Left colon (tissue), 2 donors: ENCODE data around the gene CTF1. TPM values are rescaled to one million over a fixed set of nuclear protein-coding genes. Genes with fewer than 3 reads are reported as not detected.
"Not testable (repeated sequence)": the region's sequence is repeated elsewhere in the genome, so short reads cannot be mapped to it uniquely, and the experiment has no call there.

ENCODE experiments used
- ATAC-seq: fragments of 200-7000 bp; cut with Tn5 transposase; one replicate; pipeline ENCODE4 v1.9.1; 2020; ENCODE audit warnings: mild to moderate bottlenecking, moderate library complexity
- DNase-seq, 2 donors: peaks; one replicate each; pipeline ENCODE4 v3.0.0-alpha.2; 2020
- intact Hi-C, 2 donors: fragments of 100-400 bp; cut with DNase I in 1 of 2; cut with micrococcal nuclease in 1 of 2; formaldehyde crosslinking; loops; one replicate each; pipeline versions ENCODE4 v1.11.2 to v1.14.0; 2022; cut with DNase I, micrococcal nuclease
- total RNA-seq, 2 donors: library from RNA; stranded (reverse); fragmentation: NEBNext Ultra II Directional; extraction: Animal tissue kit (Norgen Biotek cat#: 25700); gene quantifications; one replicate each; pipeline ENCODE4 v1.2.1, GENCODE V29; 2021
- donor health status: DM: no; HTN: no; CAD: no.
- donor health status: DM: yes; HTN: yes; CAD: no.

CTF1 gene
- total RNA-seq, 2 donors from 2014 or later, result 0.24 to 1.7 TPM

DNA sequence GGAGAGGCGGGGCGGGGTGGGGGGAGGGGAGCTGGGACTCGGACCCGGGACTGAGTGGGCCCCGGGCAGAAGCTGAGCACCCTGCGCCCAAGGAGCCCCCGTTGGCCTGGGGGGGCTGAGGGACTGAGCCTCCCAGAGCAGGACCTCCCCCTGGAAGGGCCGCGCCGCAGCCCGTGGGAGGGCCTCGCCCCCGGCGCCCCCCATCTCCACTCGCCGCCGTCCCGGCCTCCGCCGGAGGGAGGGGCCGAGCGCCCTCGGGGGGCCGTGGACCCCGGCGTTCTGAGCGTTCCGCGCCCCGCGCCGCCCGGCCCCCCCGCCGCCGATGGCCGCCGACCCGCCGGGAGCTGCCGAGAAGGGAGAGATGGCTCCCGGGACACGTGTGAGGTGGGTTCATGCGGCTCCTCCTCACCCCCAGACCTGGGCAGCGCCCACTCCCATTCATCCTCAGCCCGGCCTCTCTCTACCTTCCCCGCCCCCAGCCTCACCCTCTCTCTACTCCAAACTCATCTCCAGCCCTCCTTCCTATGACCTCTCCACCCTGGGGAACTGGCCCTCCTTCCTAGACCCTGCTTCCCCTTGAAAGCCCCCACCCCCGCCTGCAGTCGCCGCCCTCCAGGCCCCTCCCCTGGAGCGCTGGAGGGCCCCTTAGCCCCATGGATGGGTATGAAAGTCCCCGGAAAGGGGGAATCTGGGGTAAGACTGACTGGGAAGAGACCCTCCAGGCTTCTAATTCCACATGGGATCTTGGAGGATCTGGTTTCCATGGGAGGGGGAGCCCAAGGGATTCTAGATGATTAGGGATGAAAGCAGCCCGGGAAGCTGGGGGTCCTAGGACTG lies 27.9 kb downstream of the CTF1 start:
- ATAC-seq (no peak), DNase-seq (peak in 1 of 2 donors; percentile 48)
- intact Hi-C loops, result loop anchor here in 1 of 2 donors (5.0 kb wide), 1 partner anchor 82 kb away; no protein-coding TSS in a partner anchor

DNA sequence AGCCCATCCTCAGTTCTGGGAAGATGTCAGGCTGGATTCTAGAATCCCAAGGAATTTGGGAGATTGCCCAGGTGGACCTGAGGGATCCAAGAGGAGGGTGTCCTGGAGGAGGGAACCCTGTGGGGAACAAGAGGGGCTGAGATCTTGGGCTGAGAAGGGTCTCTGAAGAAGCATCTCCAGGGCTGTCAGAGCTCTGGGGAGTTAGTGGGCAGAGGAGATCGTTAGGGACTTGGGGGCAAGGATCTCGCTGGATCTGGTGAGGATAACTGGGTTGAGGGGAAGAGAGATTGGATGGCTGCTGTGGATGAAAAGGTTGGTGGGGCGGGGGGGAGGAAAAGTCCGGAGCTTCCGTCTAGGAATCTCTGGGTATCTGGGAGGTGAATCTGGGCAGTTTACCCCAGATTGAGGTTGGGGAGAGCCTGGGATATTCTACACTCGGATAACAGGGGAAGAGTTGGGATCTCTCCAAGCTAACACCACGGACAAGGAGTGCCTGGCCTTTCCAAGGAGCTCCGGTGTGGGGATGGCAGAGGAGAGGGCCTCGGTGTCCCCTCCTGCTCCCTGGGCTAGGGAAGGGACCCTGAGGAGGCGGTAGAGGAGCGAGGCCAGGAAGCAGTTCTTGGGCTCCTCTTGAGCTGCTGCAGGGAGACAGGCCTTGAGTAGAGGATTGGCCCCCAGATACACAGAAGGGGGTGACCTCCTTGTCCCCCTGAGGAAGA lies 28.7 kb downstream of the CTF1 start:
- ATAC-seq, result no peak
- no peak for DNase-seq
- intact Hi-C loops, result loop anchor here in 1 of 2 donors (5.0 kb wide), 1 partner anchor 83 kb away; no protein-coding TSS in a partner anchor

DNA sequence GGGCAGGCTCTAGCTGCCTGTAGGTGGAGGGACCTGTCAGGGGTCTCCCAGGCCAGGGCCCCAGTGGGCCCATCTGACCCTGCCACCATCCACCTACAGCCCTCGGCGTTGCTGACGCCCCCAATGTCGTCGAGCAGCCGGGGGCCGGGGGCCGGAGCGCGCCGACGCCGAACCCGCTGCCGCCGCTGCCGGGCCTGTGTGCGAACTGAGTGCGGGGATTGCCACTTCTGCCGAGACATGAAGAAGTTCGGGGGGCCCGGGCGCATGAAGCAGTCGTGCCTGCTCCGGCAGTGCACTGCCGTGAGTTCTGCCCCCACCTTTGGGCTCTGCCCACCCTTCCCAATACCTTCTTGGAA lies 29.2 kb downstream of the CTF1 start:
- ATAC-seq (no peak), DNase-seq (no peak)
- intact Hi-C loops, result no loop called here

DNA sequence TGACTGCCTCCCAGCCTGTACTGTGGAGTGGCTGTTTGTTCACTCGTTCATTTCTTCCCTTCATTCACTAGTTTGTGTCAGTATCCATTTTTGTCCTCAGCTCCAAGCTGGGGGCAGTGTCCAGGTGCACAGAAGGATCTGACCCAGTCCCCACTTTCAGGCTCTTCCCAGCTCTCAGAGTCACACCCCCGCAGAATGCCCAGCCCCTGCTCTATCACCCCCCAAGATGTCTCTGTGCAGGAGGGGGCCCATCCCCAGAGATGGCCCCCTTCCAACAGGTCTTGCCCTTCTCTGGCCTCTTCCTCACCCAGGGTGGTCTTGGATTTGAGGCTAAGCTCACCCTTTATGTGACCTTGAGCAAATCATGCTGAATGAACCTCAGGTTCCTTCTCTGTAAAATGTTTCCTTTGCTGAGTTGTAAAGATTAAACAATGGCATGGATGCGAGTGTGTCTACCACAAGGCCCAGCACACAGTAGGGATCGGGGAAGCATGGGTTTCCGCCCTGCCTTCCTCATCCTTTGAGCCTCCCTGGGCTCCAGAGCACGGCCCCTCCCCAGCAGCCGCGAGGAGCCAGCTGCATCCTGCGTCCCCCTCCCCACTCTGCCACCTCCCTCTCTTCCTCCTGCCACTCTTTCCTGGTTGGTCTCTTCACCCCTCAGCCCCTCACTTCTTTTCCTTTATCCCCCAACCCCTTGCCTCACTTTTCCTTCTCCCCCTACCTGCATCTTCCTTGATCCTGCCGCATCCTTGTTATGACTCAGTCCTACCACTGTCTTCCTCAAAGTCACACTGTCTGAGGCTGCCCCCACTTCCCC lies 29.8 kb downstream of the CTF1 start:
- no peak for DNase-seq
- ATAC-seq, result no peak
- intact Hi-C loops, result no loop called here

DNA sequence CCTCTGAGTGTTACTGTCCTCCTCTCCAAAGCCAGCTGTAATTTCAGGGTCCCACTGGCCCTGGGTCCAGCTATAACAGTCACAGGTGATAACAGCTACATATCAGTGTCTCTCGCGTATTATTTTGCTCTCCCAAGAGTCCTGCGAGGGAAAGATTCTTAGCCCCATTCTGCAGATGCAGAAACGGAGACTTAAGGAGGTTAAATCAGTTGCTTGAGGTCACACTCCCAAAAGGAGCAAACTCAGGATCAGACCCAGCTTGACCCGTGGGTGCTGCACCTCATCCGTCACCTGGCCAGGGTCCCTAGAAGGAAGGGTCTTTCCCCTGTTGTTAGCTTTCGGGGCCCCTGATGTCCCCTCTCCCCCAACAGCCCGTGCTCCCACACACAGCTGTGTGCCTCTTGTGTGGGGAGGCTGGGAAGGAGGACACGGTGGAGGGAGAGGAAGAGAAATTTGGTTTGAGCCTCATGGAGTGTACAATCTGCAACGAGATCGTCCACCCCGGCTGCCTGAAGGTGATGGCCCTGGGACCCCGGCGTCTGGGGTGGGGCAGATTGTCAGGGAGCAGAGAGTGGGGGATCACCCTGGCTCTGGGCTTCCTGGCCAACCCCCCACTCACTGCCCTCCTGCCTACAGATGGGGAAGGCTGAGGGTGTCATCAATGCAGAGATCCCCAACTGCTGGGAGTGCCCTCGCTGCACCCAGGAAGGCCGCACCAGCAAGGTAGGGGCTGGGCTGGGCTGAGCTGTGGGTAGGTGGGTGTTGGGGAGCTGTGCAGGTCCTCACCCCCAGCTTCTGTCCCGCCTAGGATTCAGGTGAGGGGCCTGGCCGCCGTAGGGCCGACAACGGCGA lies 30.7 kb downstream of the CTF1 start:
- no peak for DNase-seq

DNA sequence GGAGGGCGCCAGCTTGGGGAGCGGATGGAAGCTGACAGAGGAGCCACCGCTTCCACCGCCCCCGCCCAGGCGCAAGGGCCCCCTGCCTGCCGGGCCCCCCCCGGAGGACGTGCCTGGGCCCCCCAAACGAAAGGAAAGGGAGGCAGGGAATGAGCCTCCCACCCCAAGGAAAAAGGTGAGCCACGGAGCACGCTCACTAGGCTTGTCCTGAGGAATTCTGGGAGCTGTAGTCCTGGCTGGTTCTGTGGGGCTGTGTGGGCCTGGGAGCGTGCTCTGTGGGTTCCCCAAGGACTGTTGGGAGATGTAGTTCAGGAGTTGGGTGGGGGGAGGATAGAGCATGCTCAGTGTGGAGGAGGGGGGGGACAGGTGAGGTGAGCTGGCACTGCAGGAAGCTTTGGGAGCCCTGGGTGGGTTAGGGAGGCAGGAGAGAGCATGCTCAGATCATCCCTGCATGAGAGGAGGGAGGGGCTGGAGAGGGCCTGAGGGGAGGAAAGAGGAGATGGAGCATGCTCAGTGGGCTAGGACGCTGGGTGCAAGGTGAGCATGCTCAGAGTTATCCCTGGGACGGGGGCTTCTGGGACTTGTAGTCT lies 31.5 kb downstream of the CTF1 start:
- ATAC-seq (no peak), DNase-seq (peak in 1 of 2 donors; percentile 47)
- intact Hi-C loops, result no loop called here

More for the DNA sequence above, 30.7 kb downstream of the CTF1 start:
- ATAC-seq, result no peak
- intact Hi-C loops, result no loop called here

DNA sequence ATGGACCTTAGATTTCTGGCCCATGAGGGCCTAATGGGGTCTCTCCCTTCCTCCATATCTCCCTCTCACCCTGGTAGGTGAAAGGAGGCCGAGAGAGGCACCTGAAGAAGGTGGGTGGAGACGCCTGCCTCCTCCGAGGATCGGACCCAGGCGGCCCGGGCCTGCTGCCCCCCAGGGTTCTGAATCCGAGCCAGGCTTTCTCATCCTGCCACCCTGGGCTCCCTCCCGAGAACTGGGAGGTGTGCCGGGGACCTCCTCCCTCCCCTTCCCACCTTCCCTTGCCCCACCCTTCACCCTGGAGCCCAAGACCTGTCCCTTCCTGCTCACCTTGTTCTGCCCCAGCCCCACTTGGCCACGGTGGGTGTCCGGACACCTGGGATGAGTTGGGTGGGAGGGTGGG lies 32.0 kb downstream of the CTF1 start:
- ATAC-seq, result no peak
- intact Hi-C loops, result no loop called here
- DNase-seq, result no peak

DNA sequence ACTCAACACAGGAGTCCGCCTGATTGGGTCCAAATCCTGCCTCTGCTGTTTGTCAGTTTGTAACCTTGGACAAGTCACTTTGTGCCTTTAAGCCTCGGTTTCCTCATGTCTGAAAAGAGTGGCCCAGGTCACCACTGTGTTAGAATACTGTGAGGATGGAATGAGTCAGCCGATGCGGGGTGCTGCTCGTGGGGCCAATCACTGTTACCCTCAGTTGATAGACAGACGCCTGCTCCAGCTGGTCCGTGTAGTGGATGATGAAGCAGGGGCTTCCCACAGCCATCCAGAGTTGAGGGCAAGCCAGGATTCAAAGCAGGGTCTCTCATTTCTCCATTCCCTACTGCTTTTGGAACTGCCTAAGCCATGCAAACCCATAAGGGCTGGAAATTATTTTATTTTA lies 32.8 kb downstream of the CTF1 start:
- intact Hi-C loops, result no loop called here
- ATAC-seq, result no peak
- DNase-seq, result no peak

DNA sequence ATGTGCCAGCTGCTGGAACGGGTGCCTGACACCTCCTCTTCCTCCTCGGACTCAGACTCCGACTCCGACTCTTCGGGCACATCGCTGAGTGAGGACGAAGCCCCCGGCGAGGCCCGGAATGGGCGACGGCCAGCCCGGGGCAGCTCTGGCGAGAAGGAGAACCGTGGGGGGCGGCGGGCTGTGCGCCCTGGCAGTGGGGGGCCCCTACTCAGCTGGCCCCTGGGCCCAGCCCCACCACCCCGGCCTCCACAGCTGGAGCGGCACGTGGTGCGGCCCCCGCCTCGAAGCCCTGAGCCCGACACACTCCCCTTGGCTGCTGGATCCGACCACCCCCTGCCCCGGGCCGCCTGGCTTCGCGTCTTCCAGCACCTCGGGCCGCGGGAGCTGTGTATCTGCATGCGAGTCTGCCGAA lies 33.8 kb downstream of the CTF1 start:
- intact Hi-C loops, result no loop called here
- DNase-seq, result no peak
- ATAC-seq, result no peak

DNA sequence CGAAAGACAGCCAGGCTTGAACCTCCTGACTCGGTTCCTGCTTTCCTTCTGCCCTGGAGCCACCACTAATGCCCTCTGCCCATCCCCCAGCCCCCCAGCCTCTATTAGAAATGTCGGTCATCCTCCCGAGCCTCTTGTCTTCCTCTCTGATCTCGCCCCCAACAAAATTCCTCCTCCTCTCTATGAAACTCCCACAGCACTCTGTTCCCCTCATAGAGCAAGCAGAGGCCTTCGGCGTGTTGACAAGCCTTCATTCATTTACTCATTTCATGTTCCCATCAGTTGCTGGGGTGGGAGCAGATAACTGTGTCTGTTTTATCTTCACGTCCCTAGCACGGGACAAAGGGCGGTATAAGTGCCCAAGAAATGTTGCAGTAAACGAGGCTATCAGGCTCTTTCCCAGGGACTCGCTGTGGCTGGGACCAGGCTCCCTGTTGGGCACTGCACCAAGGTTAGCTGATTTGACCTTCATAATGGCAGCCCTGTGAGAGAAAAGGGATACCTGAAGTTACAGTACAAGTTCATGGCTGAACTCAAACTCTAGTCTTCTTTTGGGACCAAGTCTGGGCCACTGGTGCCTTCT lies 34.7 kb downstream of the CTF1 start:
- DNase-seq (no peak), ATAC-seq (no peak)
- intact Hi-C loops, result no loop called here

DNA sequence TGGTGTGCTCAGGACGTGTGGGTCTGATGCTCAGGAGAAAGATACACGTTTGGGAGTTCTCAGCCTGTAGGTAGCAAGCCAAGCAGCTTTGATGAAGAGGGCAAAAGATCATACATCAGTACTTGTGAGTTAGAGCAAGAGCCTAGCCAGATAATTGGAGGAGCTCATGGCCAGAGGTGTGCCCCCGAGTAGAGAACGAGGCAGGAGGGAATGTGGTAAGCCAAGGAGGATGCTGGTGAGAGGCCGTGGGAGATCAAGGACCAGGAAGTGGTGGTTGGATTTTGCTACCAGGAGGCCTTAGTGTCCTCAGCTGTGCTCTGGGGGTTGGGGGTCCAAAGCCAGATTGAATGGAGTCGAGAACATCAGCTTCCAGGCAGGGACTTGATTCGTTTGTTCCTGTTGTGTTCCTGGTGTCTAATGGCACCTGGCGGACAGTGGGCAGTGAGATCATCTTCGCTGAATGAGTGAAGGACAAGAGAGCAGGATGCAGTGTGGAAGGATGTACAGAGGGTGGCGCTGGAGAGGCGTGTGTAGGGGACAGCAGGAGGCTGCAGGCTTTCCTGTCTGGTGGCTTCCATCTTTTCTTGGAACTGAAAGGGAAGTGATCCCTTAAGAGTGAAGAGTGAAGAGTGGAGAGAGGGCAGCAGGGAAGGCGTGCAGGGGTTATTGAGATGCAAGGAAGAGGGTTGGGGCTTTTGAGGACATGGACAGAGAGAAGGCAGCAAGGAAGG lies 38.6 kb downstream of the CTF1 start:
- intact Hi-C loops, result no loop called here
- DNase-seq, result no peak
- ATAC-seq, result peak; percentile 62

DNA sequence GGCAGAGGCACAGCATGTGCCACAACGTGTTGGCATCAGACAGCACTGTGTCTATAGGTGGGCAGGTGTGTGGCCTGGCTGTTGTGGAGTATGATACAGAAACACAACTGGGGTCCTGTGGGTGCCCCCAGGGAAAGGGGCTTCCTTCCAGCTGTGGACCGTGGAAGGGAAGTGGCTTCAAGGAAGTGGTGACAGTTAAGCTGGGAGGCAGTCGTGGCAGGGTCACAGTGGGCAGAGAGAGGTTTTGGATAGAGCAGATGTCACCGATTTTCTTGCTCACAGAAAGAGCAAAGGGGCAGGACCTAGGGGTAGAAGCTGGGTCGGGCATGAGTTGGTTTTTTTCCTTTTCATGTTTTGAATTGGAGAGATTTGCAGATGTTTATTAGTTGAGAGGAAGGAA lies 41.3 kb downstream of the CTF1 start:
- DNase-seq (no peak), ATAC-seq (no peak)
- intact Hi-C loops, result no loop called here

DNA sequence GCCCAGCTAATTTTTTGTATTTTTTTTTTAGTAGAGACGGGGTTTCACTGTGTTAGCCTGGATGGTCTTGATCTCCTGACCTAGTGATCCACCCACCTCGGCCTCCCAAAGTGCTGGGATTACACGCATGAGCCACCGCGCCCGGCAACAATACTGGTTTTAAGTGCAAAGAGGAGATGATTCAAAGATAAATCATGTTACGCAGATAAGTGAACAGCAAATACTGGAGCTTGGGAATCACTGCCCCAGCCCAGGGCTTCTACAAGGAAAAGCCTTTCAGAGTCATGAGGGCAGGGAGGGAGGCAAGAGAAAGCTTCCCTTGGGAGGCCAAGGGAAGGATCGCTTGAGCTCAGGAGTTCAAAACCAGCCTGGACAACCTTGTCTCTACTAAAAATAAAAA lies 43.2 kb downstream of the CTF1 start:
- DNase-seq, ATAC-seq, intact Hi-C loops: not testable (repeated sequence)

DNA sequence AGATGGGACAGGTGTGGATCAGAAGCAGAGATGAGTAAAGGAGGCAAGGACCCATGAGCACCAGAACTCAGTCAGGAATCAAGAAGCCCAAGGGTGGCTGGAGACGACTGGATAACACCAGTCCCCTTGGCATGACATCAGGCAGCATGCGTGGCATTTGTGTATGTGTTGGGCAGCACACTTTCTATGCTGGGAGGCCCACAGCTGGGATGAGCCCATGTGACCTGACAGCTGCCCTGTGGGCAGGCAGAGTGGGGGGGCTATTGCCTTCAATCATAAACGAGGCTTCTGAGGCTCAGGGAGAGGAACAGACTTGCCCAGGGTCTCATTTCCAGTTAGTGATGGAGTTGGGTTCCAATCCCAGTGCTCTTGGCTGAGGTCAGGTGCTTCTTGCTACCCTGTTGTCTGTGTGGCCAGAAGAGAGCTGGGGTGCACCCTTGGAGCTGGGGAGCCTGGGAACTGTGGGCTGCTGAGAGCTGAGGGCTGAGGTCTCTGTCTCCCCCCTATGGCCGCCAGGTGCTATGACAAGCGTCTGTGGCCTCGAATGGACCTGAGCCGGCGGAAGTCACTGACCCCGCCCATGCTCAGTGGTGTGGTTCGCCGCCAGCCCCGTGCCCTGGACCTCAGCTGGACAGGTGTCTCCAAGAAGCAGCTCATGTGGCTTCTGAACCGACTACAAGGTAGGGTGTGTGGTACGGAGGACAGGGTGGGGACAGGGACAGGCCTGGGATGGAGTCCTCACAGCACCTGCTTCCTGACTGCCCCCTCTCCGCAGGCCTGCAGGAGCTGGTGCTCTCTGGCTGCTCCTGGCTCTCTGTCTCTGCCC lies 45.4 kb downstream of the CTF1 start:
- ATAC-seq, result peak; percentile 91
- intact Hi-C loops, result no loop called here
- DNase-seq, result peak; percentile 83 to 84

DNA sequence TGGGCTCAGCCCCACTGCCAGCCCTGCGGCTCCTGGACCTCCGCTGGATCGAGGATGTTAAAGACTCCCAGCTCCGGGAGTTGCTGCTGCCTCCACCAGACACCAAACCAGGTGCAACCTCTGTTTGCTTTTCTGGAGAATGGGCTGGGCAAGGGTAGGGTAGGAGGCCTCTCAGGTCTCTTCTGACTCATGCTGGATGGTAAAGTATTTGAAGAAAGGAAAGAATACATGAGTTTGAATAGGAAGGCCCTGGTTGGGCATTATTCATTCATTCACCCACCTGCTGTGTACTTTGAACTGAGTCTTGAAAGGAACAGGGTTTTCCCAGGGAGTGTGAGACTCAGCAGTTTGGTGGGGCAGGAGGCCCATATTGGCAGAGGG lies 46.0 kb downstream of the CTF1 start:
- DNase-seq (no peak), ATAC-seq (peak; percentile 59)

DNA sequence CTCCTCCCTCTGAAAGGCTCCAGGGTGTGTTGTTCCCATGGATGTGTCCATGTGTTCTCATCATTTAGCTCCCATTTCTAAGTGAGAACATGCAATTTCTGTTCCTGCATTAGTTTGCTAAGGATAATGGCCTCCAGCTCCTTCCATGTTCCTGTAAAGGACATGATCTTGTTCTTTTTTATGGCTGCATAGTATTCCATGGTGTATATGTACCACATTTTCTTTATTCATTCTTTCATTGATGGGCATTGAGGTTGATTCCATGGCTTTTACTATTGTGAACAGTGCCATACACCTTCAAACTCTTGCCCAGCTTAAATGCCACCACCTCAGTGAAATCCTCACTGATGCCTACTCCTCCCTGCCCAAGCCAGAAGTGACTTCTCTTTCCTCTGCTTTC lies 47.9 kb downstream of the CTF1 start:
- ATAC-seq (no peak), DNase-seq (no peak)
- intact Hi-C loops, result no loop called here

More for the DNA sequence above, 46.0 kb downstream of the CTF1 start:
- intact Hi-C loops, result no loop called here
